ENCODE measurements around the gene PLA2G4E. TPM values are rescaled to one million over a fixed set of nuclear protein-coding genes. Genes with fewer than 3 reads are reported as not detected.

PLA2G4E gene
- polyA plus RNA-seq, 3 donors = not detected

GRCh38 chr15:41987925-41988275, 32.9 kb downstream of the PLA2G4E start:
- Histone ChIP-seq H3K27ac (ENCODE audit: low read depth in 1 of 2, low read length in 2 of 2) (no peak overlapping the region), H3K79me2 (ENCODE audit: insufficient read depth, low read length) (no peaks in the 10 kb centered on the region), H4K20me1 (ENCODE audit: insufficient read depth, low read length) (no peaks in the 10 kb centered on the region), H3K4me2 (replicated peaks; ENCODE audit: extremely low read depth, low read length, poor library complexity, severe bottlenecking) (no peak overlapping the region), H2AFZ (ENCODE audit: insufficient read depth, low read depth, low read length, poor library complexity, severe bottlenecking) (no peak overlapping the region), H3K4me3 (replicated peaks in 1 of 3; ENCODE audit: low read depth in 2 of 3, low read length in 3 of 3) (no peak overlapping the region), H3K9ac (ENCODE audit: insufficient read depth, low read length, poor library complexity, severe bottlenecking) (no peak overlapping the region), H3K27me3 (ENCODE audit: control insufficient read depth in 2 of 2, insufficient read depth in 2 of 2, low read length in 2 of 2) (no peaks in the 10 kb centered on the region), H3K9me3 (replicated peaks in 1 of 2; ENCODE audit: control insufficient read depth in 1 of 2, insufficient read depth in 1 of 2, low read length in 2 of 2) (no peaks in the 10 kb centered on the region), H3K4me1 (ENCODE audit: control insufficient read depth in 1 of 2, insufficient read depth in 2 of 2, low read length in 2 of 2) (no peaks in the 10 kb centered on the region), H3K36me3 (replicated peaks in 1 of 2; ENCODE audit: control insufficient read depth in 1 of 2, insufficient read depth in 2 of 2, low read length in 2 of 2) (no peaks in the 10 kb centered on the region)
- no peak overlapping the region for H3K4me3 Mint-ChIP-seq
- no peaks in the 10 kb centered on the region for H3K9me3 Mint-ChIP-seq
- H3K27ac Mint-ChIP-seq = no peak overlapping the region
- H3K36me3 Mint-ChIP-seq = no peaks in the 10 kb centered on the region
- no peak for DNase-seq
- 95% methylated on average over 4 of the region's 11 CpGs for WGBS (ENCODE audit: insufficient coverage)
- peaks cover 1 to 8% (median 4%) of the 10 kb centered on the region in 3 donors for H3K27me3 Mint-ChIP-seq (ENCODE audit: low read depth in 3 of 3)
- H3K4me1 Mint-ChIP-seq = peaks cover 4% of the 10 kb centered on the region
- intact Hi-C loops (cut with micrococcal nuclease) = loop anchor here (2.0 to 10.0 kb wide), 5 partner anchors 69 to 149 kb away; no protein-coding TSS in a partner anchor
- no peak for TF ChIP-seq CTCF (IDR thresholded peaks at IDR 0.05)

GRCh38 chr15:41987246-41987924, 33.5 kb downstream of the PLA2G4E start:
- no peak for DNase-seq
- intact Hi-C loops (cut with micrococcal nuclease) = loop anchor here (5.0 to 10.0 kb wide), 4 partner anchors 70 to 150 kb away; no protein-coding TSS in a partner anchor
- Histone ChIP-seq H3K79me2 (ENCODE audit: insufficient read depth, low read length) (no peaks in the 10 kb centered on the region), H3K36me3 (replicated peaks in 1 of 2; ENCODE audit: control insufficient read depth in 1 of 2, insufficient read depth in 2 of 2, low read length in 2 of 2) (no peaks in the 10 kb centered on the region), H3K4me3 (replicated peaks in 1 of 3; ENCODE audit: low read depth in 2 of 3, low read length in 3 of 3) (no peak overlapping the region), H3K9me3 (replicated peaks in 1 of 2; ENCODE audit: control insufficient read depth in 1 of 2, insufficient read depth in 1 of 2, low read length in 2 of 2) (no peaks in the 10 kb centered on the region), H4K20me1 (ENCODE audit: insufficient read depth, low read length) (no peaks in the 10 kb centered on the region), H2AFZ (ENCODE audit: insufficient read depth, low read depth, low read length, poor library complexity, severe bottlenecking) (peak overlapping the region; percentile 13), H3K27me3 (ENCODE audit: control insufficient read depth in 2 of 2, insufficient read depth in 2 of 2, low read length in 2 of 2) (no peaks in the 10 kb centered on the region), H3K9ac (ENCODE audit: insufficient read depth, low read length, poor library complexity, severe bottlenecking) (no peak overlapping the region), H3K4me2 (replicated peaks; ENCODE audit: extremely low read depth, low read length, poor library complexity, severe bottlenecking) (no peak overlapping the region), H3K4me1 (ENCODE audit: control insufficient read depth in 1 of 2, insufficient read depth in 2 of 2, low read length in 2 of 2) (no peaks in the 10 kb centered on the region), H3K27ac (ENCODE audit: low read depth in 1 of 2, low read length in 2 of 2) (no peak overlapping the region)
- peaks cover 4% of the 10 kb centered on the region for H3K4me1 Mint-ChIP-seq
- no peaks in the 10 kb centered on the region for H3K9me3 Mint-ChIP-seq
- 71% methylated on average over 13 of the region's 17 CpGs for WGBS (ENCODE audit: insufficient coverage)
- H3K36me3 Mint-ChIP-seq = no peaks in the 10 kb centered on the region
- H3K27me3 Mint-ChIP-seq (ENCODE audit: low read depth in 3 of 3) = peaks cover 1 to 8% (median 4%) of the 10 kb centered on the region in 3 donors
- no peak overlapping the region for H3K4me3 Mint-ChIP-seq
- TF ChIP-seq CTCF (IDR thresholded peaks at IDR 0.05) = no peak
- H3K27ac Mint-ChIP-seq = peak overlapping the region in 1 of 7 donors; percentile 18

All from CD14-positive monocyte (primary cell).